CD4-positive, alpha-beta T cell treated with Interleukin-10 for 1 hour (primary cell): ENCODE measurements around the gene SPTSSA.
"Not testable (repeated sequence)": the region's sequence is repeated elsewhere in the genome, so short reads cannot be mapped to it uniquely, and the experiment has no call there.

ENCODE experiments used
- DNase-seq: peaks from one replicate; pipeline ENCODE4 v3.0.0-alpha.2; 2020

SPTSSA gene

GRCh38 chr14:34462132-34462893 is at the start of gene SPTSSA:
TSS of gene SPTSSA (minus strand) at chr14:34462240. CDS start at chr14:34462207, 33 bp downstream.
- peak; percentile 89 for DNase-seq

GRCh38 chr14:34507884-34508283 is 45.8 kb upstream of the SPTSSA start:
- DNase-seq: no peak

- no peak for DNase-seq
Observed at GRCh38 chr14:34507459-34507858, 45.4 kb upstream of the SPTSSA start.

- not testable (repeated sequence) for DNase-seq
Observed at GRCh38 chr14:34505124-34505491, 43.1 kb upstream of the SPTSSA start.

- not testable (repeated sequence) for DNase-seq
Observed at GRCh38 chr14:34504027-34504426, 42.0 kb upstream of the SPTSSA start.

- no peak for DNase-seq
Observed at GRCh38 chr14:34502545-34503225, 40.6 kb upstream of the SPTSSA start.

- no peak for DNase-seq
Observed at GRCh38 chr14:34502001-34502400, 40.0 kb upstream of the SPTSSA start.

- DNase-seq: no peak
Observed at GRCh38 chr14:34501004-34501580, 39.1 kb upstream of the SPTSSA start.

- no peak for DNase-seq
Observed at GRCh38 chr14:34498684-34499412, 36.8 kb upstream of the SPTSSA start.

- DNase-seq: no peak
Observed at GRCh38 chr14:34496679-34497513, 34.9 kb upstream of the SPTSSA start.

GRCh38 chr14:34496007-34496678 is 34.1 kb upstream of the SPTSSA start:
- no peak for DNase-seq

GRCh38 chr14:34489324-34489723 is 27.3 kb upstream of the SPTSSA start:
- DNase-seq: no peak

GRCh38 chr14:34488528-34488927 is 26.5 kb upstream of the SPTSSA start:
- no peak for DNase-seq

- DNase-seq: no peak
Observed at GRCh38 chr14:34484726-34485125, 22.7 kb upstream of the SPTSSA start.

- DNase-seq: no peak
Observed at GRCh38 chr14:34482463-34482862, 20.4 kb upstream of the SPTSSA start.

GRCh38 chr14:34479694-34480093 is 17.7 kb upstream of the SPTSSA start:
- no peak for DNase-seq

- DNase-seq: no peak
Observed at GRCh38 chr14:34478261-34478660, 16.2 kb upstream of the SPTSSA start.

- not testable (repeated sequence) for DNase-seq
Observed at GRCh38 chr14:34476036-34476435, 14.0 kb upstream of the SPTSSA start.

GRCh38 chr14:34475163-34475562 is 13.1 kb upstream of the SPTSSA start:
- DNase-seq: no peak

GRCh38 chr14:34474187-34474679 is 12.2 kb upstream of the SPTSSA start:
- DNase-seq: no peak

- no peak for DNase-seq
Observed at GRCh38 chr14:34472706-34473279, 10.8 kb upstream of the SPTSSA start.
